ENCODE results near the gene MEGF9.
"Not testable (repeated sequence)": the region's sequence is repeated elsewhere in the genome, so short reads cannot be mapped to it uniquely, and the experiment has no call there.

Gene MEGF9

DNA sequence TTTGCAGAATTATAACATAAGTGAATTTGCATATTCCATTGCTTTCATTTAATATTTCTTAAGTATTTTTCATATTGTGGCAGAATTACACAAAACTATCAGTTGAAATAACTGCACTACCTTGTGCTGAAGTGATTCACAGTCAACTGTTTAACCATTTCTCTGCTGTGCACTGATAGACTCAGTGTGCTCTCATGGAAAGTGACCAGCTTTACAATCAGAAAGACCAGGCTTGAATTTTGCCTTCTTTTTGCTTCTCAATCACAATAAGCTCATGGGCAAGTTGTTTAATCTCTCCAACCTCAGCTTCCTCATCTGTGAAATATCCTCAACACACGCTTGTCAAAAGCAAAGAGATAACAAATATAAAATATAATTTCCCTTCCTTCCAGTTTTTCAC, 152.6 kb downstream of the MEGF9 start:
- DNase-seq (ENCODE audit: low read depth in 2 of 2): no peak
- H3K4me3 ChIP-seq (replicated peaks in 1 of 2; ENCODE audit: low read depth in 2 of 2, low read length in 2 of 2): no peak overlapping the region
- TF ChIP-seq, protein P1, sequence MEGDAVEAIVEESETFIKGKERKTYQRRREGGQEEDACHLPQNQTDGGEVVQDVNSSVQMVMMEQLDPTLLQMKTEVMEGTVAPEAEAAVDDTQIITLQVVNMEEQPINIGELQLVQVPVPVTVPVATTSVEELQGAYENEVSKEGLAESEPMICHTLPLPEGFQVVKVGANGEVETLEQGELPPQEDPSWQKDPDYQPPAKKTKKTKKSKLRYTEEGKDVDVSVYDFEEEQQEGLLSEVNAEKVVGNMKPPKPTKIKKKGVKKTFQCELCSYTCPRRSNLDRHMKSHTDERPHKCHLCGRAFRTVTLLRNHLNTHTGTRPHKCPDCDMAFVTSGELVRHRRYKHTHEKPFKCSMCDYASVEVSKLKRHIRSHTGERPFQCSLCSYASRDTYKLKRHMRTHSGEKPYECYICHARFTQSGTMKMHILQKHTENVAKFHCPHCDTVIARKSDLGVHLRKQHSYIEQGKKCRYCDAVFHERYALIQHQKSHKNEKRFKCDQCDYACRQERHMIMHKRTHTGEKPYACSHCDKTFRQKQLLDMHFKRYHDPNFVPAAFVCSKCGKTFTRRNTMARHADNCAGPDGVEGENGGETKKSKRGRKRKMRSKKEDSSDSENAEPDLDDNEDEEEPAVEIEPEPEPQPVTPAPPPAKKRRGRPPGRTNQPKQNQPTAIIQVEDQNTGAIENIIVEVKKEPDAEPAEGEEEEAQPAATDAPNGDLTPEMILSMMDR (IDR thresholded peaks at IDR 0.05; ENCODE audit: low read depth, low read length): no peak

DNA sequence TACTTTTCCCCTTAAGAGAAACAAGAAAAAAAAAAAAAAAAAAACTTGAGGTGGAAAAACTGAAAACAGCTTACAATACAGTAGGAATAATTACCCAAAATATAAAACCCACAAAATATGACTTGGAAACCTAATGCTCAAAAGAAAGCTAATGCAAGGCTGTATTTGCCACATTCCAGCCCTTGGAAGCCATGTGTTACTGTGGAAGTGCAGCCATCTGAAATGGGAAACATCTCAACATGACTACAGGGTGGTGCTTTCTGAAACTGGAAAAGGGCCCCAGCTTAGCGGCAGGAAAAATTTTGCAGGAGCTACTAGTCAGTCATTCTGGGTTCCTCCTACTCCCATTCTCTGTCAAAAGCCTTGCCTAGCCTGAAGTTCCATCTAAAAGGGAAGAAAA, 154.7 kb downstream of the MEGF9 start:
- no peak for DNase-seq (ENCODE audit: low read depth in 2 of 2)
- H3K4me3 ChIP-seq (replicated peaks in 1 of 2; ENCODE audit: low read depth in 2 of 2, low read length in 2 of 2): no peak overlapping the region
- TF ChIP-seq, protein P1 (IDR thresholded peaks at IDR 0.05; ENCODE audit: low read depth, low read length): no peak

DNA sequence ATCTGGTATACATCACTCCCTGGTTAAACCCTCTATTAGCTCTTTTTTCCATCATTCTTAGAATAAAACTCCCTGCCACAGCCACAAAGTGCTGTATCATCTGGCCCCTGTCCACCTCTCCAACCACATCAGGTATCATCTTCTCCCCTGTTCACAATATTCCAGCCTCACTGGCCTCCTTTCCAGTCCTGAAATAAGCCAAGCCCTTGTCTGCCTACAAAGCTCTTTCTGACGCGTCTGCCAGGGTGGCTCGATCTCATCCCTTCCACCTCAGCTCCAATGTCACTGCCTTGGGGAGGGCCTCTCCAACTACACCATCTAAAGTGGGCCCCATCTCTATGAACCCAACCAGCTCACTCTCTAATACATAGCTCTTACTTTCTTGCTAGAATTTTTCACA, 155.8 kb downstream of the MEGF9 start:
- DNase-seq (ENCODE audit: low read depth in 2 of 2): no peak
- TF ChIP-seq, protein P1 (IDR thresholded peaks at IDR 0.05; ENCODE audit: low read depth, low read length): no peak
- H3K4me3 ChIP-seq (replicated peaks in 1 of 2; ENCODE audit: low read depth in 2 of 2, low read length in 2 of 2): no peak overlapping the region

DNA sequence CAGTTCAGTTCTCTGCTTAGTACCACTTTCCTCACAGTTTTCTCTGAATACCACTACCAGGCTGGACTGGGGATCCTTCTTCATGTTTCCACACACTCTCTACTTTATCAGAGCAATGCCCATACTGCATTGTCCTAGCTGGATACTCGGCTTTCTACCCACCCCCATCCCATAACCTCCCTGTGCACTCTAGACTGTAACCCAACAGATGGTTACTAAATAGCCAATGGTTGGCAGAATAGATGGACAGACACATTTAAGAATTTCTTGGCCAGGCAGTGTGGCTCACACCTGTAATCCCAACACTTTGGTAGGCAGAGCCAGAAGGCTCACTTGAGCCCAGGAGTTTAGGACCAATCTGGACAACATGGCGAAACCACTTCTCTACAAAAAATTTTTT, 157.1 kb downstream of the MEGF9 start:
- no peak overlapping the region for H3K4me3 ChIP-seq (replicated peaks in 1 of 2; ENCODE audit: low read depth in 2 of 2, low read length in 2 of 2)
- TF ChIP-seq, protein P1 (IDR thresholded peaks at IDR 0.05; ENCODE audit: low read depth, low read length): no peak
- DNase-seq (ENCODE audit: low read depth in 2 of 2): no peak

GRCh38 chr9:120556775-120557174, 157.5 kb downstream of the MEGF9 start:
- H3K4me3 ChIP-seq (replicated peaks in 1 of 2; ENCODE audit: low read depth in 2 of 2, low read length in 2 of 2): no peak overlapping the region
- TF ChIP-seq, protein P1 (IDR thresholded peaks at IDR 0.05; ENCODE audit: low read depth, low read length): no peak
- no peak for DNase-seq (ENCODE audit: low read depth in 2 of 2)

- no peak for DNase-seq (ENCODE audit: low read depth in 2 of 2)
- TF ChIP-seq, protein P1 (IDR thresholded peaks at IDR 0.05; ENCODE audit: low read depth, low read length): no peak
- H3K4me3 ChIP-seq (replicated peaks in 1 of 2; ENCODE audit: low read depth in 2 of 2, low read length in 2 of 2): no peak overlapping the region
Observed at GRCh38 chr9:120555839-120556238, 158.4 kb downstream of the MEGF9 start.

GRCh38 chr9:120552210-120552704, 162.0 kb downstream of the MEGF9 start:
- DNase-seq (ENCODE audit: low read depth in 2 of 2); H3K4me3 ChIP-seq (replicated peaks in 1 of 2; ENCODE audit: low read depth in 2 of 2, low read length in 2 of 2): not testable (repeated sequence)

All from cardiac fibroblast (primary cell).